ENCODE results near the gene TBL1XR1. TPM values are rescaled to one million over a fixed set of nuclear protein-coding genes. Genes with fewer than 3 reads are reported as not detected.

TBL1XR1 gene
- total RNA-seq, 1 experiment from 2014 or later = 175 TPM

- no peaks in the 10 kb centered on the region for H3K79me1 ChIP-seq (ENCODE audit: insufficient read depth, low read depth, low read length, poor library complexity, severe bottlenecking)
- Mint-ChIP-seq H3K9me3 (peaks cover 15 to 22% of the 10 kb centered on the region in 2 experiments), H3K4me1 (peaks cover 0 to 3% of the 10 kb centered on the region in 2 experiments; a peak in 1 of 4 replicates), H3K27me3 (ENCODE audit: low read depth) (no peaks in the 10 kb centered on the region), H3K27ac (no peak overlapping the region; a peak in 1 of 7 replicates), H3K36me3 (ENCODE audit: insufficient read depth in 1 of 3, low read depth in 3 of 3) (peaks cover 12 to 25% (median 13%) of the 10 kb centered on the region in 3 experiments), H3K4me3 (no peak overlapping the region)
- no peaks in the 10 kb centered on the region for H3K79me2 ChIP-seq (ENCODE audit: insufficient read depth, low read length)
- TF ChIP-seq CTCF (conservative IDR thresholded peaks at IDR 0.05) = no peak
- no CpG with 5 or more reads among the region's 6 CpGs for WGBS (ENCODE audit: extremely low coverage, insufficient read length, low lambda C conversion rate)
- H3K4me2 ChIP-seq (ENCODE audit: insufficient read depth, insufficient read length, low read length) = no peak overlapping the region
- H3K27ac ChIP-seq (ENCODE audit: insufficient read length, low read depth, low read length) = no peak overlapping the region
- H3K14ac ChIP-seq (ENCODE audit: insufficient read depth, low read length) = no peak overlapping the region
- H4K5ac ChIP-seq (ENCODE audit: insufficient read length, low read depth, low read length) = no peak overlapping the region
- H3K23ac ChIP-seq (ENCODE audit: insufficient read length, low read depth, low read length) = no peak overlapping the region
- no peak overlapping the region for H2BK12ac ChIP-seq (ENCODE audit: insufficient read length, low read depth, low read length)
- H3K23me2 ChIP-seq (ENCODE audit: insufficient read length, low read depth, low read length, poor library complexity, severe bottlenecking) = no peaks in the 10 kb centered on the region
- no peak overlapping the region for H2AFZ ChIP-seq (ENCODE audit: low read length)
- H3K4ac ChIP-seq (ENCODE audit: low read depth, low read length) = no peak overlapping the region
- no peak overlapping the region for H3K56ac ChIP-seq (ENCODE audit: insufficient read length, low read depth, low read length)
- no peaks in the 10 kb centered on the region for H3K4me1 ChIP-seq (ENCODE audit: insufficient read depth, low read length)
- no peak overlapping the region for H2BK5ac ChIP-seq (ENCODE audit: insufficient read length, low read length)
- H3K27me3 ChIP-seq (ENCODE audit: insufficient read depth, low read length) = no peaks in the 10 kb centered on the region
- H2BK120ac ChIP-seq (ENCODE audit: low read depth, low read length, poor library complexity, severe bottlenecking) = no peak overlapping the region
- no peak overlapping the region for H3K18ac ChIP-seq (ENCODE audit: insufficient read length, low read depth, low read length)
- H2BK20ac ChIP-seq (ENCODE audit: low read depth, low read length, poor library complexity, severe bottlenecking) = no peak overlapping the region
- no peak overlapping the region for H2AK5ac ChIP-seq (ENCODE audit: insufficient read length, low read length)
- no peak for DNase-seq
- H4K20me1 ChIP-seq (ENCODE audit: control insufficient read depth, insufficient read depth, insufficient read length) = no peaks in the 10 kb centered on the region
- H3K9me3 ChIP-seq (ENCODE audit: control insufficient read depth, low read depth, low read length) = no peaks in the 10 kb centered on the region
- no peak overlapping the region for H3K9ac ChIP-seq (ENCODE audit: extremely low read depth, insufficient read length, low read length)
- no peak overlapping the region for H2BK15ac ChIP-seq (ENCODE audit: low read depth, low read length)
- H3T11ph ChIP-seq (ENCODE audit: low read length) = no peak overlapping the region
- H4K8ac ChIP-seq (replicated peaks; ENCODE audit: insufficient read length, low read depth, low read length) = no peak overlapping the region
- no peak overlapping the region for H4K91ac ChIP-seq (ENCODE audit: insufficient read length, low read depth, low read length)
Observed at GRCh38 chr3:177230641-177231040, 33.4 kb upstream of the TBL1XR1 start.

All from H9 (cell line).